ENCODE measurements around the gene TSC22D1.

TSC22D1 gene

DNA sequence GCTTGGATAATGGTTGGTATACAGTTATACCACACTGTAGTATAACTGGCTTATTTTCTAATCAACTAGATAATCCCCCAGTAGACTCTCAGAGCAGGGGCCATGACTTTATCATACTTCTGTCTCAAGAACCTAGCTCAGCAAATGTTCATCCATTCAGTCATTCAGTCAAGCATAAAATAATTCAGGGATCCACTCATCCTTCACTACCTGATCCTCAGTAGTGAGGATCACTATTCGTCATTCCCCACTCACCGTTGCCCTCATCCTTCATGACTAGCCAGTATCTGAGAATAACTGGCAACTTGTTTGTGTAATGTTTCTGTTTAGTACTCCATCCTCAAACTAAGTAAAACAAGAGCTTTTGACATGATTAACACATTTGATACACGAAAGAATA, 77.6 kb downstream of the TSC22D1 start:
- H3K79me2 ChIP-seq (ENCODE audit: insufficient read depth, low read length): no peaks in the 10 kb centered on the region
- no peak overlapping the region for H2AFZ ChIP-seq (ENCODE audit: low read length)
- no peak overlapping the region for H3K4me3 ChIP-seq (ENCODE audit: low read length, poor library complexity, severe bottlenecking)
- H3K9me2 ChIP-seq (replicated peaks; ENCODE audit: low read depth, low read length): no peaks in the 10 kb centered on the region
- H3K36me3 ChIP-seq (ENCODE audit: insufficient read depth, low read length): no peaks in the 10 kb centered on the region
- no peaks in the 10 kb centered on the region for H3K27me3 ChIP-seq (ENCODE audit: insufficient read depth, low read length, poor library complexity, severe bottlenecking)
- TF ChIP-seq, protein P1, sequence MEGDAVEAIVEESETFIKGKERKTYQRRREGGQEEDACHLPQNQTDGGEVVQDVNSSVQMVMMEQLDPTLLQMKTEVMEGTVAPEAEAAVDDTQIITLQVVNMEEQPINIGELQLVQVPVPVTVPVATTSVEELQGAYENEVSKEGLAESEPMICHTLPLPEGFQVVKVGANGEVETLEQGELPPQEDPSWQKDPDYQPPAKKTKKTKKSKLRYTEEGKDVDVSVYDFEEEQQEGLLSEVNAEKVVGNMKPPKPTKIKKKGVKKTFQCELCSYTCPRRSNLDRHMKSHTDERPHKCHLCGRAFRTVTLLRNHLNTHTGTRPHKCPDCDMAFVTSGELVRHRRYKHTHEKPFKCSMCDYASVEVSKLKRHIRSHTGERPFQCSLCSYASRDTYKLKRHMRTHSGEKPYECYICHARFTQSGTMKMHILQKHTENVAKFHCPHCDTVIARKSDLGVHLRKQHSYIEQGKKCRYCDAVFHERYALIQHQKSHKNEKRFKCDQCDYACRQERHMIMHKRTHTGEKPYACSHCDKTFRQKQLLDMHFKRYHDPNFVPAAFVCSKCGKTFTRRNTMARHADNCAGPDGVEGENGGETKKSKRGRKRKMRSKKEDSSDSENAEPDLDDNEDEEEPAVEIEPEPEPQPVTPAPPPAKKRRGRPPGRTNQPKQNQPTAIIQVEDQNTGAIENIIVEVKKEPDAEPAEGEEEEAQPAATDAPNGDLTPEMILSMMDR (conservative IDR thresholded peaks at IDR 0.05; ENCODE audit: low read length): no peak
- no peaks in the 10 kb centered on the region for H3K9me3 ChIP-seq (ENCODE audit: insufficient read depth, low read depth, low read length)
- no peak overlapping the region for H3K9ac ChIP-seq (ENCODE audit: low read depth, low read length, poor library complexity, severe bottlenecking)
- H3F3A ChIP-seq (ENCODE audit: low read depth): no peaks in the 10 kb centered on the region
- H3K4me1 ChIP-seq (ENCODE audit: insufficient read depth, low read length, poor library complexity, severe bottlenecking): no peaks in the 10 kb centered on the region
- H3K4me2 ChIP-seq (ENCODE audit: low read depth, low read length, poor library complexity, severe bottlenecking): no peak overlapping the region
- no peaks in the 10 kb centered on the region for H4K20me1 ChIP-seq (ENCODE audit: insufficient read depth, low read length, poor library complexity, severe bottlenecking)

DNA sequence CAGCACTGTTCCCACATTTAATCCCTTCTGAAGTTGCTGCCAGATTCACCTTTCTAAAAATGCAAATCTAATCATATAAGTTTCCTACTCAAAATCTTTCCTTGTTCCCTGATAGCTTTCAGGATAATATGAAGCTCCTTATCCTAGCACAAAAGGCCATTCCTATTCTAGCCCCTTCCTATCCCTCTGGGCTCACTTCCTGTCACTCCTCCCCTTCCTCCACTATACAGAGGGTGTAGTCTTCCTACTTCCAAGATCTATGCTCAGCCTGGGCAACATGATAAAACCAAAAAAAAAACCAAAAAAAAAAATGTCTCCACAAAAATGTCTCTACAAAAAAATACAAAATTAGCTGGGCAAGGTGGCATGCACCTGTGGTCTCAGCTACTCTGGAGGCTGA, 78.3 kb downstream of the TSC22D1 start:
- Histone ChIP-seq H3K9me2 (replicated peaks; ENCODE audit: low read depth, low read length) (no peaks in the 10 kb centered on the region), H3K4me2 (ENCODE audit: low read depth, low read length, poor library complexity, severe bottlenecking) (no peak overlapping the region), H2AFZ (ENCODE audit: low read length) (no peak overlapping the region), H3K4me1 (ENCODE audit: insufficient read depth, low read length, poor library complexity, severe bottlenecking) (no peaks in the 10 kb centered on the region), H3K4me3 (ENCODE audit: low read length, poor library complexity, severe bottlenecking) (no peak overlapping the region), H3K27me3 (ENCODE audit: insufficient read depth, low read length, poor library complexity, severe bottlenecking) (no peaks in the 10 kb centered on the region), H4K20me1 (ENCODE audit: insufficient read depth, low read length, poor library complexity, severe bottlenecking) (no peaks in the 10 kb centered on the region), H3F3A (ENCODE audit: low read depth) (no peaks in the 10 kb centered on the region), H3K36me3 (ENCODE audit: insufficient read depth, low read length) (no peaks in the 10 kb centered on the region), H3K9ac (ENCODE audit: low read depth, low read length, poor library complexity, severe bottlenecking) (no peak overlapping the region), H3K79me2 (ENCODE audit: insufficient read depth, low read length) (no peaks in the 10 kb centered on the region), H3K9me3 (ENCODE audit: insufficient read depth, low read depth, low read length) (no peaks in the 10 kb centered on the region)
- no peak for TF ChIP-seq EZH2phosphoT487 (IDR thresholded peaks at IDR 0.05; ENCODE audit: borderline replicate concordance)
- TF ChIP-seq, protein P1 (conservative IDR thresholded peaks at IDR 0.05; ENCODE audit: low read length): no peak

DNA sequence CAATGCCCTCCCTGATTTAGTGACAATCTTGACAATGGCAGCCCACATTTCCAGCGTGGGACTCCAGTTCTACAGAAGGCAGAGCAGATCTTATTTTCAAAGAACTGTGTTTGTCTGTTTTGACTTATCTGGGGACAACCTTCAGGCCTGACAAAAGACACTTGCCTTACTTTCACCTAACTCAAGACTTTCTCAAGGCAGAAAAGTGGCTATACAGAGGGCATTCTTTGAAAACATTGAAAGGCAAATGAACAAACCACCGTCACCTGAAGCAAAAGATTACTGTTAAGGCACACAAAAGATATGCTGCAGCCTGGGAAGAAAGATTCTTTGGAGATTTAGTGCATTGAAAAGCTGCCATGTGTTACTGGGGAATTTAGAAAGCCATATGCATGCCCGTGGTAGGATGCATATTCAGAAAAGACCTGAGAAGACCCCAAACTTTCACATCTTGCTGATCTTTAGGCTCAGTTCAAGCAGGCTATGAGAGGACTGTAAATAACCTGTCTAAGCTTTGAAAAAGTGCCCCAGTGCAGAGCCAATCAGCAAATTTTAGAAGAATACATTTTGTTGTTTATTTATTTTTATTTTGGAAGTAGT, 82.8 kb downstream of the TSC22D1 start:
- TF ChIP-seq, protein P1 (conservative IDR thresholded peaks at IDR 0.05; ENCODE audit: low read length): no peak
- TF ChIP-seq EZH2phosphoT487 (IDR thresholded peaks at IDR 0.05; ENCODE audit: borderline replicate concordance): no peak
- Histone ChIP-seq H3K9me3 (ENCODE audit: insufficient read depth, low read depth, low read length) (no peaks in the 10 kb centered on the region), H2AFZ (ENCODE audit: low read length) (no peak overlapping the region), H3K4me2 (ENCODE audit: low read depth, low read length, poor library complexity, severe bottlenecking) (no peak overlapping the region), H4K20me1 (ENCODE audit: insufficient read depth, low read length, poor library complexity, severe bottlenecking) (no peaks in the 10 kb centered on the region), H3K4me3 (ENCODE audit: low read length, poor library complexity, severe bottlenecking) (no peak overlapping the region), H3K79me2 (ENCODE audit: insufficient read depth, low read length) (no peaks in the 10 kb centered on the region), H3F3A (ENCODE audit: low read depth) (no peaks in the 10 kb centered on the region), H3K9ac (ENCODE audit: low read depth, low read length, poor library complexity, severe bottlenecking) (no peak overlapping the region), H3K9me2 (replicated peaks; ENCODE audit: low read depth, low read length) (no peaks in the 10 kb centered on the region), H3K36me3 (ENCODE audit: insufficient read depth, low read length) (no peaks in the 10 kb centered on the region), H3K4me1 (ENCODE audit: insufficient read depth, low read length, poor library complexity, severe bottlenecking) (no peaks in the 10 kb centered on the region), H3K27me3 (ENCODE audit: insufficient read depth, low read length, poor library complexity, severe bottlenecking) (no peaks in the 10 kb centered on the region)
